ENCODE data around the gene IFNA1.
A peak's percentile ranks its signal among the peaks of the same experiment; 100 is the strongest.

GRCh38 chr9:21455320-21455719 is 15.1 kb downstream of the IFNA1 start:
- TF ChIP-seq, protein P1, sequence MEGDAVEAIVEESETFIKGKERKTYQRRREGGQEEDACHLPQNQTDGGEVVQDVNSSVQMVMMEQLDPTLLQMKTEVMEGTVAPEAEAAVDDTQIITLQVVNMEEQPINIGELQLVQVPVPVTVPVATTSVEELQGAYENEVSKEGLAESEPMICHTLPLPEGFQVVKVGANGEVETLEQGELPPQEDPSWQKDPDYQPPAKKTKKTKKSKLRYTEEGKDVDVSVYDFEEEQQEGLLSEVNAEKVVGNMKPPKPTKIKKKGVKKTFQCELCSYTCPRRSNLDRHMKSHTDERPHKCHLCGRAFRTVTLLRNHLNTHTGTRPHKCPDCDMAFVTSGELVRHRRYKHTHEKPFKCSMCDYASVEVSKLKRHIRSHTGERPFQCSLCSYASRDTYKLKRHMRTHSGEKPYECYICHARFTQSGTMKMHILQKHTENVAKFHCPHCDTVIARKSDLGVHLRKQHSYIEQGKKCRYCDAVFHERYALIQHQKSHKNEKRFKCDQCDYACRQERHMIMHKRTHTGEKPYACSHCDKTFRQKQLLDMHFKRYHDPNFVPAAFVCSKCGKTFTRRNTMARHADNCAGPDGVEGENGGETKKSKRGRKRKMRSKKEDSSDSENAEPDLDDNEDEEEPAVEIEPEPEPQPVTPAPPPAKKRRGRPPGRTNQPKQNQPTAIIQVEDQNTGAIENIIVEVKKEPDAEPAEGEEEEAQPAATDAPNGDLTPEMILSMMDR (IDR thresholded peaks at IDR 0.05) = peak; percentile 17 to 70 (median 50)
- TF ChIP-seq POLR2A (IDR thresholded peaks at IDR 0.05) = no peak

Measured in esophagus squamous epithelium (tissue), 4 donors.